Esophagus muscularis mucosa (tissue), 4 donors: ENCODE results near the gene MIAT. TPM values are rescaled to one million over a fixed set of nuclear protein-coding genes. Genes with fewer than 3 reads are reported as not detected.

Source experiments
- DNase-seq: peaks from one replicate; pipeline ENCODE4 v3.0.0-alpha.2; 2017; ENCODE audit errors: extremely low spot score
- H3K27ac ChIP-seq, 4 donors: fragments of 200-600 bp; sonication (generic); replicated peaks in 1 of 4; 1 replicate in 3 of 4; 2 replicates in 1 of 4; pipeline ENCODE4 v1.5.1; 2016 to 2019; ENCODE audit warnings: mild to moderate bottlenecking in 1 of 4
- H3K27me3 ChIP-seq, 4 donors: fragments of 200-600 bp; sonication (generic); one replicate each; pipeline versions ENCODE4 v1.5.1 to v1.6.0; 2016 to 2019
- H3K36me3 ChIP-seq, 4 donors: fragments of 200-600 bp; sonication (generic); one replicate each; pipeline ENCODE4 v1.5.1; 2016 to 2019
- H3K4me1 ChIP-seq, 4 donors: fragments of 200-600 bp; sonication (generic); one replicate each; pipeline ENCODE4 v1.5.1; 2016 to 2019
- H3K4me3 ChIP-seq, 4 donors: fragments of 200-600 bp; sonication (generic); 1 replicate in 2 of 4; 2 replicates in 2 of 4; pipeline ENCODE4 v1.5.1; 2016 to 2019; ENCODE audit warnings: mild to moderate bottlenecking in 4 of 4, moderate library complexity in 1 of 4
- H3K9me3 ChIP-seq, 4 donors: fragments of 200-600 bp; sonication (generic); 1 replicate in 3 of 4; 2 replicates in 1 of 4; pipeline ENCODE4 v1.5.1; 2016 to 2019
- EP300 ChIP-seq: sonication (generic); formaldehyde crosslinking; IDR thresholded peaks from one replicate; pipeline ENCODE4 v1.6.1; 2017; ENCODE audit warnings: antibody characterized with exemption
- POLR2A ChIP-seq: fragments of 450-650 bp; IDR thresholded peaks from one replicate; pipeline ENCODE4 v1.6.1; 2017; ENCODE audit warnings: antibody characterized with exemption, moderate library complexity, mild to moderate bottlenecking, low read depth
- POLR2AphosphoS5 ChIP-seq, 2 donors: sonication (generic); formaldehyde crosslinking; IDR thresholded peaks; one replicate each; pipeline ENCODE4 v1.6.1; 2017; ENCODE audit warnings: antibody characterized with exemption in 2 of 2
- WGBS: methylation state at CpG from one replicate; pipeline ENCODE4 v1.1.5; 2018; 5-methylcytosine and 5-hydroxymethylcytosine counted together
- intact Hi-C: fragments of 100-400 bp; cut with DNase I; formaldehyde crosslinking; loops from one replicate; pipeline ENCODE4 v1.15.1; 2023
- total RNA-seq, 4 donors: library from RNA; depleted of rRNA; stranded (reverse); fragments of >200 nt; gene quantifications; one replicate each; pipeline versions ENCODE4 v1.1.0 to v1.2.1, GENCODE V29; 2016
- TF ChIP-seq, protein P1 (sequence below), 3 experiments: fragments of 200-600 bp in 2 of 3; fragments of 450-650 bp in 1 of 3; sonication (generic) in 2 of 3; IDR thresholded peaks; one replicate each; pipeline ENCODE4 v1.5.1; 2017 to 2019; ENCODE audit warnings: antibody characterized with exemption in 3 of 3, mild to moderate bottlenecking in 2 of 3, moderate library complexity in 1 of 3

Gene MIAT
- total RNA-seq, 4 donors from 2014 or later = 0.19 to 1.2 (median 0.38) TPM

DNA sequence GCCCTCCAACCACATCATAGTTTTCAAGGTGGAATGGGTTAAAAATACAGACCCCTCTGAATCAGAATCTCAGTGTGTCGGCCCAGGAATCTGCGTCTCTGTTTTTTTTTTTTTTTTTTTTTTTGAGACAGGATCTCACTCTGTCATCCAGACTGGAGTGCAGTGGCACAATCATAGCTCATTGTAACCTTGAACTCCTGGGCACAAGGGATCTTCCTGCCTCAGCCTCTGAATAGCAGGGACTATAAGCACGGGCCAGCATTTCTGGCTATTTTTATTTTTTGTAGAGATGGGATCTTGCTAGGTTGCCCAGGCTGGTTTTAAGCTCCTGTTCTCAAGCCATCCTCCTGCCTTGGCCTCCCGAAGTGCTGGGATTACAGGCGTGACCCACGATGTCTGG is 28.2 kb downstream of the MIAT start:
- Histone ChIP-seq H3K4me1 (peaks cover 3 to 9% (median 6%) of the 10 kb centered on the region in 4 donors), H3K27ac (no peak overlapping the region), H3K9me3 (no peaks in the 10 kb centered on the region), H3K36me3 (peaks cover 0 to 30% (median 25%) of the 10 kb centered on the region in 4 donors), H3K27me3 (no peaks in the 10 kb centered on the region), H3K4me3 (no peak overlapping the region)
- DNase-seq = no peak
- intact Hi-C loops = no loop called here
- 89% methylated on average over 6 of the region's 6 CpGs for WGBS
- TF ChIP-seq, protein P1, sequence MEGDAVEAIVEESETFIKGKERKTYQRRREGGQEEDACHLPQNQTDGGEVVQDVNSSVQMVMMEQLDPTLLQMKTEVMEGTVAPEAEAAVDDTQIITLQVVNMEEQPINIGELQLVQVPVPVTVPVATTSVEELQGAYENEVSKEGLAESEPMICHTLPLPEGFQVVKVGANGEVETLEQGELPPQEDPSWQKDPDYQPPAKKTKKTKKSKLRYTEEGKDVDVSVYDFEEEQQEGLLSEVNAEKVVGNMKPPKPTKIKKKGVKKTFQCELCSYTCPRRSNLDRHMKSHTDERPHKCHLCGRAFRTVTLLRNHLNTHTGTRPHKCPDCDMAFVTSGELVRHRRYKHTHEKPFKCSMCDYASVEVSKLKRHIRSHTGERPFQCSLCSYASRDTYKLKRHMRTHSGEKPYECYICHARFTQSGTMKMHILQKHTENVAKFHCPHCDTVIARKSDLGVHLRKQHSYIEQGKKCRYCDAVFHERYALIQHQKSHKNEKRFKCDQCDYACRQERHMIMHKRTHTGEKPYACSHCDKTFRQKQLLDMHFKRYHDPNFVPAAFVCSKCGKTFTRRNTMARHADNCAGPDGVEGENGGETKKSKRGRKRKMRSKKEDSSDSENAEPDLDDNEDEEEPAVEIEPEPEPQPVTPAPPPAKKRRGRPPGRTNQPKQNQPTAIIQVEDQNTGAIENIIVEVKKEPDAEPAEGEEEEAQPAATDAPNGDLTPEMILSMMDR (IDR thresholded peaks at IDR 0.05) = no peak
- TF ChIP-seq POLR2AphosphoS5 (IDR thresholded peaks at IDR 0.05) (no peak), POLR2A (no peak), EP300 (no peak)

DNA sequence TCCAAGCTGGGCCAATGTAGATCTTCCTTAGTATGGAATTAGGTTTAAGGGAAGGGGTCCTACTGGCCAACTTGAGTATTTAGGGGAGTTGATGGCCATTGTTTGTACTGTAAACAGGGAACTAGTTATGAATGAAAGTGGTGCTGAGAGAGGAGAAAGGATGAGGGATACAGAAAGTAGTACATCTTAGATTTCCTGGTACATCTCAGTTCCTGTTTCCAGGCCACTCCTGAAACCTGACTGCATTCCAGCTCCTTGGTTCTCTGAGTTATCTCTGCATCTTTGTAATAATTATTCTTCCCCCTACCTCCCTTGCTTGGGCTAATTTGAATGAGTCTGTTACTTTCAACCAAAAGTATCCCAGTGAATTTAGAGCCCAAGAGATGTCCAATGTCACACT is 30.1 kb downstream of the MIAT start:
- intact Hi-C loops = no loop called here
- TF ChIP-seq EP300 (no peak), POLR2A (no peak), POLR2AphosphoS5 (IDR thresholded peaks at IDR 0.05) (no peak)
- TF ChIP-seq, protein P1 (IDR thresholded peaks at IDR 0.05) = no peak

DNA sequence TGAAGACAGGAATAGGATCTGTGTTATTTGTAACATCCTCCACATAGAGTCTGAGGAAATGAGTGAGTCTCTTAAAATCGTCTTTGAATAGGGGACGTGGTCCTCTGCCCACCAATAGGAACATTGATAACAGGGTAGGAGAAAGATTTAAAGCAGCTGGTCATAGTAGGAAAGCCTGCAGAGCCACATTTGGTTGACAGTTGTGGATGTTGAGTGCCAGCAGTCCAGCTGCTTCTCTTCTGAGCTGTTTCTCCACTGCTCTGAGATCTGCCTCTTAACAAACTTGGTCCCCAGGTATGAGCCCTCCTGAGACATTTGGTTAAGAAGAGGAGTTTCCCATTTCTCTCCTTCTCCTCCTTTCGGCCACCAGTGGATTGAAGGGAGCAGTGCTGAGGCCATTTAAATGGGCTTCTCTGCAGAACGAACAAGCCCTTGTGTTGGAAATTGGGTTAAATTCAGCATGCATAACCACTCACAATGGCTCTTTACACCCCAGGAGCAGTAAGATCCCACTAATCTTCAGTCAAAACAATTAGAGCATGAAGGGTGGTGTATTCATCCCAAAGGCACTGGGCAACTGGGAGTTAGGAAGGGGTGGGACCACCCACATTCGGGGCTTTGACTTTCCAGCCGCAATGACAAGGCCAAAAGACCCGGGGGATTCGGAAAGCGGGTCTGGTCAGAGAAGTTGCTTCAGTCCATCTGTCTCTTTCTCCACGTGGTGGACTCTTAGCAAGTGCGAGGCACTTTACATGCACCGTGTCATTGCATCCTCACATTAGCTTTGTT is 32.3 kb downstream of the MIAT start:
- 61% methylated on average over 11 of the region's 12 CpGs for WGBS
- H3K27me3 ChIP-seq = no peaks in the 10 kb centered on the region
- intact Hi-C loops = no loop called here
- H3K27ac ChIP-seq = no peak overlapping the region
- no peak for TF ChIP-seq EP300
- TF ChIP-seq POLR2A = no peak
- TF ChIP-seq, protein P1 (IDR thresholded peaks at IDR 0.05) = no peak
- no peak for TF ChIP-seq POLR2AphosphoS5 (IDR thresholded peaks at IDR 0.05)
- DNase-seq = no peak
- no peak overlapping the region for H3K4me3 ChIP-seq
- H3K9me3 ChIP-seq = peaks cover 0 to 2% (median 0%) of the 10 kb centered on the region in 4 donors
- H3K36me3 ChIP-seq = peaks cover 0 to 16% (median 14%) of the 10 kb centered on the region in 4 donors
- H3K4me1 ChIP-seq = no peaks in the 10 kb centered on the region

More for the DNA sequence above, 30.1 kb downstream of the MIAT start:
- no peak for DNase-seq
- Histone ChIP-seq H3K27ac (no peak overlapping the region), H3K4me3 (no peak overlapping the region), H3K4me1 (no peaks in the 10 kb centered on the region), H3K9me3 (no peaks in the 10 kb centered on the region), H3K27me3 (no peaks in the 10 kb centered on the region), H3K36me3 (peaks cover 0 to 14% (median 8%) of the 10 kb centered on the region in 4 donors)

DNA sequence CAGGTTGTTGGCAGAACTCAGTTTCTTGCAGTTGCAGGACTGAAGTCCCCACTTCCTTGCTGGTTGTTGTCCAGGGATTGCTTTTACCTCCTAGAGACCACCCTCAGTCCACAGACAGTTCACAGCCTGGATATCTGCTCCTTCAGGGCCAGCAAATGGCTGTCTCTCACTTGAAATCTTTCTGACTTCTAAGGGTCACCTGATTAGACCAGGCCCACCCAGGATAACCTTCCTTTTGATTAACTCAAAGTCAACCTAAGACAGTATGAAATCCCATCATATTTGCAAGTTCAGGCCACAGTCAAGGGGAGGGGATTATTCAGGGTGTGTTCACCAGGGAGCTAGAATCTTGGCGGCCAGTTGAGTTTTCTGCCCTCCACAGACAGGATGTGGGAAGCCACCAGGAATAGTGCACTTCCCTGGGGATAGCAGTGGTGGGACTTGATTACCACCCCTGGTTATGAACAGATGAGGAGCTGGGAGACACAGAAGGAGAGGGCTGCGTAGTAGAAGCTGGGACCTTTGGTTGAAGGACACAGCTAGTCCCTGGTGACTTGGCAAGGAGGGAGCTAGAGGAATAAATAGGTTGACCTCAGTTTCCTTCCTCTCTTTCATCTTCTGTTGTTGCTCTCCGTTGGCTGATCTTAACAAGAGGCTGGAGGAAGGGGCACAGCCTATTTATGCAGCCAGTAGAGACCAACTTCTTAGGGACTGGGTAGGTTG is 33.4 kb downstream of the MIAT start:
- H3K27me3 ChIP-seq = no peaks in the 10 kb centered on the region
- H3K27ac ChIP-seq = no peak overlapping the region
- H3K9me3 ChIP-seq = peaks cover 0 to 4% (median 0%) of the 10 kb centered on the region in 4 donors
- 45% methylated on average over 3 of the region's 3 CpGs for WGBS
- no peak for DNase-seq
- no peaks in the 10 kb centered on the region for H3K4me1 ChIP-seq
- TF ChIP-seq, protein P1 (IDR thresholded peaks at IDR 0.05) = no peak
- TF ChIP-seq POLR2AphosphoS5 (IDR thresholded peaks at IDR 0.05) (no peak), POLR2A (no peak), EP300 (no peak)
- H3K4me3 ChIP-seq = no peak overlapping the region
- peaks cover 0 to 22% (median 17%) of the 10 kb centered on the region in 4 donors for H3K36me3 ChIP-seq
- intact Hi-C loops = no loop called here
